NK-92 (cell line): ENCODE results near the gene FMNL2.

Source experiments
- DNase-seq: peaks from one replicate; lab custom pipeline; 2025; ENCODE audit not compliant: unreplicated experiment; lab: John Stamatoyannopoulos, UW

The FMNL2 gene

GRCh38 chr2:152445791-152446201 lies 110.8 kb downstream of the FMNL2 start:
- DNase-seq, result no peak

DNA sequence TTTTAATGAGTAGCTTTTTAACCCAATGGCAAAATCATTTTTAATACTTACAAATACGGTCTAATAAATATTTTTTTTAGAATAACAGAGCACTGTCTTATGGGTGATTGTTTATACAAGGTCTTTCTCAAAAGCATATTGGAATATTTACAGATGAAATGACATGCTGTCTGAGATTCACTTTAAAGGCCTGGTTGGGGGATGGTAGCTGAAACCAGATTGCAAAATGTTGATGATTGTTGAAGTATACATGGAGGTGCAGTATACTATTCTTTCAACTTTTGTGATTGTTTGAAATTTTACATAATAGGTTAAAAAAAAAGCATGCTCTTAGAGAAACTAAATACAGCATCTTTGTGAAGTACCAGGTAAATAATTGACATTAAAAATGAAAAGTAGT lies 111.2 kb downstream of the FMNL2 start:
- no peak for DNase-seq

DNA sequence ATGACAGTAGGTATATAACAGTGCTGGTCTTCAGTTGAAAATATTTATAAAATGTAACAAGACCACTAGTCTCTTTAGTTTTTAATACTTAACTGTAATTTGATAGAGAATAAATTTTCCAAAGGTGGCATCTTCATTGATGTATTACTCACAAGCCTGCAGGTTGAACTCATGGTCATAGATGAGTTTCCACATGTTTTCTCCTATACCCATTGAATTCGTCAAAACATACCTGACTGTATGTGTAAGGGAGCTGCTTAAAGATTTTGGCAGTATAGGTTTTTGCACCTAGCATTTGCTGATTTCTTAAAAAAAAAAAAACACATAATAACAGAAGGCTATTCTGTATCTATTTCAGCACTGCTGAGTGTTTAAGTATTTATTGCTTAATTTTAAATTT lies 112.9 kb downstream of the FMNL2 start:
- DNase-seq, result no peak

GRCh38 chr2:152448606-152449005 lies 113.6 kb downstream of the FMNL2 start:
- no peak for DNase-seq

GRCh38 chr2:152449578-152449977 lies 114.6 kb downstream of the FMNL2 start:
- DNase-seq, result no peak

- no peak for DNase-seq
Observed at GRCh38 chr2:152450176-152450575, 115.2 kb downstream of the FMNL2 start.

DNA sequence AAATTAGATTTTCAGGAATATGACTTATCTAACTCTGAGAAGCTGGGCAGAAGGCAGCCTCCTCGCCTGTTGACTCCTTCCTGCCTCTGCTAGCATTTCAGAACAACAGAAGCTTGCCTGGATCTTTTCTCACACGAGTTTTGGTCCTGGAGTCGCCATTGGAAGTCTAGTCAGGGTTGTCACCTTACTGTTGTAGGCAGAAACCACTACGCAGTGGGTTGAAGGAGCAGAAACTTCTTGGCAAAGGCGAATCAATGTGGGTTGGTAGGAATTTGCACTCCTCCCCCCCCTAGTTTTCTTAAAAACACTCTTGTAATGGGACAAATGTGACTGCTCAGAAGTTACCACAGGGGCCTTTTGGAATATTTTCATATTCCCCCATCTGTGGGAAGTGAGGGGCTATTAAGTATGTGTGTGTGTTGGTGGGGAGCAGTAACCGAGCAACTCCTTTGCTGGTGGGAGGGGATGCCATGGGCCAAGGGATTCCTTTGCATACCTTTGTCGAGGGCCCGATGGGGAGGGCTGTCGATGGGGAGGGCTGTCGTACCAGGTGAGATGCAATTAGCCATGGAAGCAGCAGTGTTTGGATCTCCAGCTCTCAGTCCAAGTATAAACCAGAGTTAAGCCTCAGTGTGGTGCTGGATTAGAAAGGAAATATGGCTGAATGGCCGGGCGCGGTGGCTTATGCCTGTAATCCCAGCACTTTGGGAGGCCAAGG lies 117.4 kb downstream of the FMNL2 start:
- DNase-seq, result no peak

DNA sequence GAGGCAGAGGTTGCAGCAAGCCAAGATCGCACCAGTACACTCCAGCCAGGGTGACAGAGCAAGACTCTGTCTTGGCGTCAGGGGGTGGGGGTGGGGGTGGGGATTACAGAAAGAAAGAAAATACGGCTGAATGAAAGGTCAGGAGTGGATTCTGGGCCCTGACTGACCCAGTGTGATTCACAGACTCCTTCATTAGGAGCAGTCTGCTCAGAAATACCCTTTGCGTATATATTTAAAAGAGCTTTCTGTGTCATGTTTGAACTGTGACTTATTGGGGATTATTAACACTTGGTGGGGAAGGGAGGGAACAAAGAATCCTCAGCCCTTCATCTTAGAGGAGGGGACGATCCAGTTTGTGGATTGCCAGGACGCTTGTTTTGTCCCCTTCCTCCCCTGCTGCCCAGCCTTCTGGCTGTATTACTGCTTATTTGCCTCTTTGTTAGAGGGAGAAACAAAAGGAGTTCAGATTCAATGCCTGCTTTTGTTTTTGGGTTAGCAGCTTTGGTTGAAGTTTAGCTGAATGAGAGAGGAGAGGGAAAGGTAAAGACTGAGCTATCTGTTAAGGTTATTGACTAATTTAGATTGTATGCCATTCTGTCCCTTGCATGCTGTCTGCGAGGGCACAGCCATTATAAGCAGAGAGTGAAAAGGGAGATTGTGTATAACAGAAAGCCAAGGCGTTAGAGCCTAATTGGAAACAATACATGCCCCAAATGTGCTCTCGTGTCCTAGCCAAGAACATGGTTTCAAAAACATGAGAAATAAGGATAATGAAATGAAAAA lies 118.3 kb downstream of the FMNL2 start:
- DNase-seq, result no peak

- DNase-seq, result no peak
Observed at GRCh38 chr2:152454371-152454770, 119.4 kb downstream of the FMNL2 start.

- no peak for DNase-seq
Observed at GRCh38 chr2:152454960-152455359, 120.0 kb downstream of the FMNL2 start.

- no peak for DNase-seq
Observed at GRCh38 chr2:152455738-152456137, 120.8 kb downstream of the FMNL2 start.

DNA sequence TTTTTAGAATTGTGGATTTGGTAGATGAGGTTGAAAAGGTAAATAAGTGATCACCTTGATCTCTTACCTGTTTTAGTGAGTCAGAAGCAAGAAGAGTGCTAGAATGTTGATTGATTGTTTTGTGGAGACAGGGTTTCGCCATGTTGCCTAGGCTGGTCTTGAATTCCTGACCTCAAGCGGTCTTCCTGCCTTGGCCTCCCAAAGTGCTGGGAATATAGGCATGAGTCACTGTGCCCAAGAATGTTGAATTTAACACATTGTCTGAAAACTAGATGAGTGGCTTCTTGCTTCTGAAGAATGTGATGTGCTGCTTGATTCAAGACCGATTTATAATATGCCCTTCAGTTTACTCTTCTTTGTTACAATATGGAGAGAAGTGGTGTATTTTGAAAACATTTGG lies 121.3 kb downstream of the FMNL2 start:
- no peak for DNase-seq

- DNase-seq, result no peak
Observed at GRCh38 chr2:152458441-152458940, 123.5 kb downstream of the FMNL2 start.

DNA sequence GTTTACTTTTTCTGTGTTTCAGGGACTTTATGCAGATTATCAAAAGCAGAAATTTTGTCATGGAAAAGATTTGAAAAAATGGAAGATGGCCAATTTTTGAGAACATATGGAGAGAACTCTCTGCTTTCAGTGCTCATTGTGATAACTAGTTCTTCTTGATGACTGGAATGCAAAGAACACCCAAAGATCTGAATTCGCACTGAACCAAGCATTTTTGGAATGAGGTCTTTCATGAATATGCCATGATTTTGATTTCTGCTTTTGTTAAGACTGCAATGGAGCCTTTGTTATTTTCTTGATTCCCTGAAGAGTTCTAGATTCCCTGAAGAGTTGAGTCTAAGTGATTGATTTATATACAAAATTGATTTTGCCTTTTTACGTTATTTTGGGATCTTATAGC lies 124.1 kb downstream of the FMNL2 start:
- DNase-seq, result no peak

GRCh38 chr2:152460567-152460966 lies 125.6 kb downstream of the FMNL2 start:
- no peak for DNase-seq

DNA sequence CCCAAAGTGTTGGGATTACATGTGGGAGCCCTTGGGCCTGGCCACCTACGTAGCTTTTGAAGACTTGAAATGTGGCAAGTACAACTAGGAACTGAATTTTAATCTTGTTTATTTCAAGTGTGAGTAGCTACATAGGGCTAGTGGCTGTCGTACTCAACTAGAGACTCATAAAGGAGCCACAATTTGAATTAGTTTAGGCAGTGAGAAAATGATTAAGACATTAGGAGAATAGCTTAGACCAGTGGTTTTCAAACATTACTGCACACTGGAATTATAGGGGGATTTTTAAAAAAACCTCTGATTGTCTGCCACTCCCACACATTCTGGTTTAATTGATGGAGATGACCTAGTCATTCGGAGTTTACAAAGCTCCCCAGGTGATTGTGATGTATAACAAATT lies 127.1 kb downstream of the FMNL2 start:
- no peak for DNase-seq

GRCh38 chr2:152462779-152463178 lies 127.8 kb downstream of the FMNL2 start:
- DNase-seq, result no peak

GRCh38 chr2:152464851-152465470 lies 130.0 kb downstream of the FMNL2 start:
- no peak for DNase-seq

GRCh38 chr2:152465541-152465940 lies 130.6 kb downstream of the FMNL2 start:
- DNase-seq, result no peak

DNA sequence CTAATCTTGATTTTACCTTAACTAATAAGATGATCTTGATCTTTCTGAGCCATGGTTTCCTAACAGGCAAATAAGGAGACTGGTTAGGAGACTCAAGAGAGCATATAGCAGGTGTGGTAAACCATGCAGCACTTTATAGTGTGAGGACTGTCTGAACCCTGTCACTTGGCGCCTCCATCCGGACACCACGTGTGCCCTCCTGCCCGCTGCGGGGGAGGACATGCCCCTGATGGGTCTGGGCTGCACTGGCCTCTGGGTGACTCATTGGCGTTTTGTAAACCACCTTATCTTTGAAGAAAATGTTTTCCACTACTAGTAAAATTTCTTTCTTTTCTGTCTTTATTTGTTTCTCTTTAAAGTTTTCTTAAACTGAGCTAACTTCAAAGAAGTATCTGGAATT lies 131.1 kb downstream of the FMNL2 start:
- no peak for DNase-seq

GRCh38 chr2:152466980-152467676 lies 132.2 kb downstream of the FMNL2 start:
- no peak for DNase-seq
